GM23338 (cell line): ENCODE measurements around the gene NUDT16L1. TPM values are rescaled to one million over a fixed set of nuclear protein-coding genes. Genes with fewer than 3 reads are reported as not detected.

Experiments used
- ATAC-seq: fragments of 200-7000 bp; cut with Tn5 transposase; 3 replicates; pipeline ENCODE4 v1.9.1; 2020
- DNase-seq: peaks from one replicate; pipeline ENCODE4 v3.0.0-alpha.2; 2015; ENCODE audit warnings: low spot score
- H2AFZ ChIP-seq: fragments of 200-600 bp; sonication (generic); 2 replicates; pipeline ENCODE4 v1.8.0; 2016; ENCODE audit warnings: antibody characterized with exemption, mild to moderate bottlenecking, moderate library complexity
- H3F3A ChIP-seq: fragments of 200-600 bp; sonication (generic); replicated peaks from 2 replicates; pipeline ENCODE4 v1.8.0; 2017; ENCODE audit warnings: antibody characterized with exemption, mixed run types, low read depth
- H3K27ac ChIP-seq: fragments of 200-600 bp; sonication (generic); 2 replicates; pipeline ENCODE4 v1.6.1; 2016; ENCODE audit warnings: low read depth
- H3K27me3 ChIP-seq: fragments of 200-600 bp; sonication (generic); 2 replicates; pipeline ENCODE4 v1.8.0; 2016; ENCODE audit warnings: mild to moderate bottlenecking, mixed run types, moderate library complexity; ENCODE audit not compliant: insufficient read depth
- H3K36me3 ChIP-seq: fragments of 200-600 bp; sonication (generic); 2 replicates; pipeline ENCODE4 v1.8.0; 2016; ENCODE audit warnings: mild to moderate bottlenecking; ENCODE audit not compliant: insufficient read depth
- H3K4me1 ChIP-seq: fragments of 200-600 bp; sonication (generic); 2 replicates; pipeline ENCODE4 v1.8.0; 2016; ENCODE audit warnings: mild to moderate bottlenecking, moderate library complexity; ENCODE audit not compliant: insufficient read depth
- H3K4me2 ChIP-seq: fragments of 200-600 bp; sonication (generic); 2 replicates; pipeline ENCODE4 v1.7.1; 2017; ENCODE audit warnings: mixed run types
- H3K4me3 ChIP-seq: fragments of 200-600 bp; sonication (generic); 2 replicates; pipeline ENCODE4 v1.6.1; 2016; ENCODE audit warnings: mixed run types
- H3K79me2 ChIP-seq: fragments of 200-600 bp; sonication (generic); replicated peaks from 2 replicates; pipeline ENCODE4 v1.8.0; 2017; ENCODE audit warnings: mild to moderate bottlenecking; ENCODE audit not compliant: insufficient read depth
- H3K9me2 ChIP-seq: fragments of 200-600 bp; sonication (generic); 2 replicates; pipeline ENCODE4 v1.8.0; 2017; ENCODE audit not compliant: insufficient read depth
- H4K20me1 ChIP-seq: fragments of 200-600 bp; sonication (generic); replicated peaks from 2 replicates; pipeline ENCODE4 v1.8.0; 2017; ENCODE audit warnings: mild to moderate bottlenecking; ENCODE audit not compliant: insufficient read depth
- H3K27ac Mint-ChIP-seq: 2 replicates; pipeline ENCODE4 v1.8.0; 2020; ENCODE audit warnings: inconsistent platforms, mild to moderate bottlenecking, moderate library complexity, mixed read lengths
- H3K27me3 Mint-ChIP-seq: 3 replicates; pipeline ENCODE4 v1.8.0; 2022; ENCODE audit warnings: low read depth, mild to moderate bottlenecking, moderate library complexity, mixed read lengths, inconsistent platforms; ENCODE audit not compliant: insufficient read depth, poor library complexity
- H3K36me3 Mint-ChIP-seq: 3 replicates; pipeline ENCODE4 v1.8.0; 2021; ENCODE audit warnings: low read depth, mild to moderate bottlenecking, inconsistent platforms, moderate library complexity, mixed read lengths
- H3K4me1 Mint-ChIP-seq: 3 replicates; pipeline ENCODE4 v1.8.0; 2020; ENCODE audit warnings: mild to moderate bottlenecking, inconsistent platforms, mixed read lengths
- H3K4me3 Mint-ChIP-seq: 3 replicates; pipeline ENCODE4 v1.8.0; 2021; ENCODE audit warnings: moderate library complexity, mild to moderate bottlenecking, inconsistent platforms, mixed read lengths
- H3K9me3 Mint-ChIP-seq: 3 replicates; pipeline ENCODE4 v1.8.0; 2020; ENCODE audit warnings: moderate library complexity, mild to moderate bottlenecking, inconsistent platforms, mixed read lengths
- CREB1 ChIP-seq: fragments of 250-450 bp; sonication (Bioruptor Pico); IDR thresholded peaks from 2 replicates; pipeline ENCODE4 v1.5.0; 2020; ENCODE audit warnings: low read depth, mild to moderate bottlenecking, moderate library complexity
- ETS1 ChIP-seq: IDR thresholded peaks from 2 replicates; pipeline ENCODE4 v1.6.1; 2016; ENCODE audit warnings: antibody characterized with exemption
- NANOG ChIP-seq: IDR thresholded peaks from 2 replicates; pipeline ENCODE4 v1.6.1; 2016; ENCODE audit warnings: antibody characterized with exemption, borderline replicate concordance
- POLR2AphosphoS5 ChIP-seq: IDR thresholded peaks from 2 replicates; pipeline ENCODE4 v1.6.1; 2016; ENCODE audit warnings: antibody characterized with exemption, low read depth
- REST ChIP-seq: IDR thresholded peaks from one replicate; pipeline ENCODE4 v1.6.1; 2018; ENCODE audit warnings: antibody characterized with exemption; ENCODE audit not compliant: unreplicated experiment
- ZNF114 ChIP-seq: fragments of 250-450 bp; sonication (Bioruptor Pico); IDR thresholded peaks from 2 replicates; pipeline ENCODE4 v1.5.0; 2020; ENCODE audit warnings: mild to moderate bottlenecking, moderate library complexity
- ZNF331 ChIP-seq: fragments of 250-450 bp; sonication (Bioruptor Pico); IDR thresholded peaks from 2 replicates; pipeline ENCODE4 v1.5.0; 2020; ENCODE audit warnings: low read depth, mild to moderate bottlenecking, moderate library complexity
- ZNF462 ChIP-seq: fragments of 250-450 bp; sonication (Bioruptor Pico); IDR thresholded peaks from 2 replicates; pipeline ENCODE4 v1.5.0; 2020; ENCODE audit warnings: mild to moderate bottlenecking, moderate library complexity
- polyA plus RNA-seq: library from polyadenylated mRNA; unstranded; fragments of >200 nt; fragmentation: Nextera tagmentation; extraction: Ambion mirVana; gene quantifications from 2 replicates; pipeline ENCODE4 v1.2.1, GENCODE V29; 2016
- total RNA-seq: library from RNA; depleted of rRNA; stranded (reverse); fragments of >200 nt; shearing (Covaris generic); gene quantifications from 2 replicates; pipeline ENCODE4 v1.2.3, GENCODE V29; 2014

The NUDT16L1 gene
- total and polyA plus RNA-seq, 2 experiments from 2014 or later, result 37.1 to 80.4 TPM

GRCh38 chr16:4695473-4696171, 2.3 kb downstream of the NUDT16L1 start:
- Histone ChIP-seq H3K27ac (peak overlapping the region; percentile 45; the same call in 1 of the 2 replicates), H3K27me3 (no peaks in the 10 kb centered on the region), H3K9me2 (no peaks in the 10 kb centered on the region), H3K4me3 (no peak overlapping the region), H2AFZ (no peak overlapping the region), H3K79me2 (no peaks in the 10 kb centered on the region), H3K4me2 (no peak overlapping the region), H3F3A (peaks cover 5% of the 10 kb centered on the region), H3K4me1 (no peaks in the 10 kb centered on the region; the same call in 1 of the 2 replicates), H4K20me1 (no peaks in the 10 kb centered on the region; the same call in 1 of the 2 replicates), H3K36me3 (peaks cover 9% of the 10 kb centered on the region; the same call in 1 of the 2 replicates)
- no peak overlapping the region for H3K27ac Mint-ChIP-seq
- no peak for DNase-seq
- no peaks in the 10 kb centered on the region; the same call in 2 of the 3 replicates for H3K9me3 Mint-ChIP-seq
- H3K4me3 Mint-ChIP-seq, result peak overlapping the region; percentile 84; the same call in 2 of the 3 replicates
- peaks cover 13% of the 10 kb centered on the region for H3K27me3 Mint-ChIP-seq
- peaks cover 6% of the 10 kb centered on the region; the same call in 1 of the 3 replicates for H3K4me1 Mint-ChIP-seq
- no peak for ATAC-seq
- TF ChIP-seq ETS1 (no peak), POLR2AphosphoS5 (peak; percentile 10)
- peaks cover 32% of the 10 kb centered on the region for H3K36me3 Mint-ChIP-seq

GRCh38 chr16:4696172-4696904, 3.0 kb downstream of the NUDT16L1 start:
- H3K79me2 ChIP-seq, result no peaks in the 10 kb centered on the region
- Mint-ChIP-seq H3K4me1 (peaks cover 6% of the 10 kb centered on the region; the same call in 1 of the 3 replicates), H3K27ac (no peak overlapping the region; the same call in 1 of the 2 replicates), H3K36me3 (peaks cover 38% of the 10 kb centered on the region), H3K27me3 (peaks cover 11% of the 10 kb centered on the region), H3K4me3 (no peak overlapping the region), H3K9me3 (no peaks in the 10 kb centered on the region; the same call in 2 of the 3 replicates)
- no peaks in the 10 kb centered on the region for H3K27me3 ChIP-seq
- DNase-seq (no peak), ATAC-seq (no peak)
- H3K4me3 ChIP-seq, result no peak overlapping the region
- H3F3A ChIP-seq, result peaks cover 5% of the 10 kb centered on the region
- no peak overlapping the region for H3K4me2 ChIP-seq
- peaks cover 9% of the 10 kb centered on the region; the same call in 1 of the 2 replicates for H3K36me3 ChIP-seq
- no peaks in the 10 kb centered on the region; the same call in 1 of the 2 replicates for H3K4me1 ChIP-seq
- H3K9me2 ChIP-seq, result no peaks in the 10 kb centered on the region
- no peak overlapping the region for H3K27ac ChIP-seq
- no peak overlapping the region for H2AFZ ChIP-seq
- no peaks in the 10 kb centered on the region; the same call in 1 of the 2 replicates for H4K20me1 ChIP-seq
- no peak for TF ChIP-seq ZNF462 (CRISPR knock-in tag)
- no peak for TF ChIP-seq REST
- no peak for TF ChIP-seq NANOG
- TF ChIP-seq ZNF331 (CRISPR knock-in tag), result no peak
- TF ChIP-seq ZNF114 (CRISPR knock-in tag), result no peak
- no peak for TF ChIP-seq CREB1 (CRISPR knock-in tag)
